ENCODE measurements around the gene AKAP6. TPM values are rescaled to one million over a fixed set of nuclear protein-coding genes. Genes with fewer than 3 reads are reported as not detected.
A peak's percentile ranks its signal among the peaks of the same experiment; 100 is the strongest.

AKAP6 gene
- total RNA-seq, 2 donors from 2014 or later: 112 to 117 TPM

GRCh38 chr14:32494609-32495434 is 165.7 kb downstream of the AKAP6 start:
- Histone ChIP-seq H3K4me3 (peak overlapping the region; percentile 45 to 54), H3K36me3 (no peaks in the 10 kb centered on the region), H3K9me3 (no peaks in the 10 kb centered on the region), H3K27ac (peak overlapping the region; percentile 73 to 88), H3K27me3 (no peaks in the 10 kb centered on the region), H3K4me1 (peaks cover 0 to 33% of the 10 kb centered on the region in 2 donors)
- DNase-seq (ENCODE audit: low spot score): no peak
- TF ChIP-seq, protein P1, sequence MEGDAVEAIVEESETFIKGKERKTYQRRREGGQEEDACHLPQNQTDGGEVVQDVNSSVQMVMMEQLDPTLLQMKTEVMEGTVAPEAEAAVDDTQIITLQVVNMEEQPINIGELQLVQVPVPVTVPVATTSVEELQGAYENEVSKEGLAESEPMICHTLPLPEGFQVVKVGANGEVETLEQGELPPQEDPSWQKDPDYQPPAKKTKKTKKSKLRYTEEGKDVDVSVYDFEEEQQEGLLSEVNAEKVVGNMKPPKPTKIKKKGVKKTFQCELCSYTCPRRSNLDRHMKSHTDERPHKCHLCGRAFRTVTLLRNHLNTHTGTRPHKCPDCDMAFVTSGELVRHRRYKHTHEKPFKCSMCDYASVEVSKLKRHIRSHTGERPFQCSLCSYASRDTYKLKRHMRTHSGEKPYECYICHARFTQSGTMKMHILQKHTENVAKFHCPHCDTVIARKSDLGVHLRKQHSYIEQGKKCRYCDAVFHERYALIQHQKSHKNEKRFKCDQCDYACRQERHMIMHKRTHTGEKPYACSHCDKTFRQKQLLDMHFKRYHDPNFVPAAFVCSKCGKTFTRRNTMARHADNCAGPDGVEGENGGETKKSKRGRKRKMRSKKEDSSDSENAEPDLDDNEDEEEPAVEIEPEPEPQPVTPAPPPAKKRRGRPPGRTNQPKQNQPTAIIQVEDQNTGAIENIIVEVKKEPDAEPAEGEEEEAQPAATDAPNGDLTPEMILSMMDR (IDR thresholded peaks at IDR 0.05): no peak

- Histone ChIP-seq H3K27me3 (no peaks in the 10 kb centered on the region), H3K36me3 (no peaks in the 10 kb centered on the region), H3K4me1 (peaks cover 0 to 33% of the 10 kb centered on the region in 2 donors), H3K9me3 (no peaks in the 10 kb centered on the region), H3K27ac (peak overlapping the region; percentile 73 to 88), H3K4me3 (peak overlapping the region; percentile 45 to 54)
- TF ChIP-seq, protein P1 (IDR thresholded peaks at IDR 0.05): no peak
- DNase-seq (ENCODE audit: low spot score): no peak
Observed at GRCh38 chr14:32495435-32495734, 166.3 kb downstream of the AKAP6 start.

DNA sequence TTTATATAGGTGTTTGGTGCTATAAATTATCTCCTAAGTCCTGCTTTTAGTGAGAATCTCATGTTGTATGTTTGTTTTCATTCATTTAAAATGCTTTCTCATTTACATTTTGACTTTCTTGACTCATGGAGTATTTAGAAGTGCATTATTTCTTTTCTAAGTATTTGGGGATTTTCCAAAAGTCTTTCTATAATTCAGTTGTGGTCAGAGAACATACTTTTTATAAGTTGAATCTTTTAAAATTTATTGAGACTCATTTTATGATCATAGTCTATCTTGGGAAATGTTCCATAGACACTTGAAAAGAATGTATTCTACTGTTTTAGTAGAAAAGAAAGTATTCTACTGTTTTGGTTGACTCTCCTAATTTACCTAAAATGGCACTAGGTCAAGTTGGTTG is 168.2 kb downstream of the AKAP6 start:
- no peaks in the 10 kb centered on the region for H3K36me3 ChIP-seq
- peak overlapping the region in 1 of 2 donors; percentile 88 for H3K27ac ChIP-seq
- DNase-seq (ENCODE audit: low spot score): no peak
- no peaks in the 10 kb centered on the region for H3K9me3 ChIP-seq
- H3K27me3 ChIP-seq: no peaks in the 10 kb centered on the region
- H3K4me1 ChIP-seq: peaks cover 0 to 25% of the 10 kb centered on the region in 2 donors
- TF ChIP-seq, protein P1 (IDR thresholded peaks at IDR 0.05): no peak
- peak overlapping the region; percentile 45 to 54 for H3K4me3 ChIP-seq

GRCh38 chr14:32507029-32507984 is 178.2 kb downstream of the AKAP6 start:
- no peak for DNase-seq (ENCODE audit: low spot score)
- no peaks in the 10 kb centered on the region for H3K36me3 ChIP-seq
- no peaks in the 10 kb centered on the region for H3K9me3 ChIP-seq
- peak overlapping the region; percentile 82 to 89 for H3K27ac ChIP-seq
- H3K27me3 ChIP-seq: no peaks in the 10 kb centered on the region
- TF ChIP-seq, protein P1 (IDR thresholded peaks at IDR 0.05): no peak
- H3K4me3 ChIP-seq: no peak overlapping the region
- peaks cover 0 to 26% of the 10 kb centered on the region in 2 donors for H3K4me1 ChIP-seq

- TF ChIP-seq, protein P1 (IDR thresholded peaks at IDR 0.05): no peak
- Histone ChIP-seq H3K9me3 (no peaks in the 10 kb centered on the region), H3K4me3 (no peak overlapping the region), H3K27me3 (no peaks in the 10 kb centered on the region), H3K27ac (peak overlapping the region; percentile 82 to 89), H3K4me1 (peaks cover 0 to 36% of the 10 kb centered on the region in 2 donors), H3K36me3 (no peaks in the 10 kb centered on the region)
- no peak for DNase-seq (ENCODE audit: low spot score)
Observed at GRCh38 chr14:32508281-32508680, 179.2 kb downstream of the AKAP6 start.

Measured in right atrium auricular region (tissue), 2 donors.